Astrocyte of the hippocampus (primary cell): Measurements from ENCODE around the gene RAF1.
A peak's percentile ranks its signal among the peaks of the same experiment; 100 is the strongest.
"Not testable (repeated sequence)": the region's sequence is repeated elsewhere in the genome, so short reads cannot be mapped to it uniquely, and the experiment has no call there.

Experiments used
- DNase-seq: peaks from one replicate; pipeline ENCODE4 v3.0.0; 2011; ENCODE audit warnings: low read depth, low spot score

Gene RAF1

DNA sequence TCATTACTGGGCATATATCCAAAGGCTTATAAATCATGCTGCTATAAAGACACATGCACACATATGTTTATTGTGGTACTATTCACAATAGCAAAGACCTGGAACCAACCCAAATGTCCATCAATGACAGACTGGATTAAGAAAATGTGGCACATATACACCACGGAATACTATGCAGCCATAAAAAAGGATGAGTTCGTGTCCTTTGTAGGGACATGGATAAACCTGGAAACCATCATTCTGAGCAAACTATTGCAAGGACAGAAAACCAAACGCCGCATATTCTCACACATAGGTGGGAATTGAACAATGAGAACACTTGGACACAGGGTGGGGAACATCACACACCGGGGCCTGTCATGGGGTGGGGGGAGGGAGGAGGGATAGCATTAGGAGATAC, 23.1 kb downstream of the RAF1 start:
- DNase-seq = not testable (repeated sequence)

DNA sequence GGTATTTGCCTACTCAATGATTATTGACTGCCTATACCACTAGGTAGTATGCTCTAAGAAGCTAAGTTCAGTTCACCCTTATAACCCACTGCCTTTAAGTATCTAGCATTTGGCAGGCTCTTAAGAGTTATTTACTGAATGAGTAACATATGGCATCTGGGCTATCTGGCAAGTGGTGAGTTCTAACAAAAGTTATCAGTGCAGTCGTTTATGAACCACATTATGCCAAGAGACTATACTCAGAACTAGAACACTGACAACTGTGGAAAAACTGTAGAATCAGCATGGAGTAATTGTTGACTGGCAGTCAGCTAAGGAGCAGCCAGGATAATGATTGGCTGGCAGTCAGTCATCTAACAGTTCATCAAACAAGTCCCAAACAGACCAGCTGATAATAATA, 25.8 kb downstream of the RAF1 start:
- DNase-seq = peak; percentile 50

DNA sequence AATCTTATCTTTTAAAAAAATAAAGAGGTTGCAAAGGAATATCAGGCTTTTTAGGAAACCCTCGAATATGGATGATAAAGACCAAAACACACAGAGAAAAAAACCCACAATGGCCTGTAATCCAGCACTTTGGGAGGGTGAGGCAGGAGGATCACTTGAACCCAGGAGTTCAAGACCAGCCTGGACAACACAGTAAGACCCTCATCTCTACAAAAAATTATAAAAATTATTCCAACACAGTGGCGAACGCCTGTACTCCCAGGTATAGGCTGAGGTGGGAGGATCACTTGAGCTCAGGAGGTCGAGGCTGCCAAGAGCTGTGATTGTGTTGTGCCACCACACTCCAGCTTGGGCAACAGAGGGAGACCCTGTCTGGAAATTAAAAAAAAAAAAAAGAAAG, 30.8 kb downstream of the RAF1 start:
- DNase-seq = no peak

DNA sequence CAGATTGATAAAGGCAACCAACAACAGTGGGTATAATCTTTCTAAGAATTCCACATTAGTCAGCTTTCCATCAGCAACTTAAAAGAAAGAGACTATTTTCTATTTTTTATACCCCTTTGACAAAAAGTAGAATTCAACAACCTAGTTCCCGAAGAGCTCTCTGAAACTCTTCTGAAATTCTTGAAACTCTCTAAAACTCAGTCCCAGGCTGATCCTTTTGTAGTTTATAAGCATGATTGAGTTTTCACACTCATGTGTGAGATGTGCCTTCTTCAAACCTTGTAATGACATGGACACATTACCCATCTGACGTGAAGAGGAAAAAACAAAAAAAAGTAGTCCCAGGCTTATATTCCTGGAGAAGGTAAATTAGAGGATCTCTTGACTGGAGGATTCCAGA, 31.4 kb downstream of the RAF1 start:
- DNase-seq = no peak

DNA sequence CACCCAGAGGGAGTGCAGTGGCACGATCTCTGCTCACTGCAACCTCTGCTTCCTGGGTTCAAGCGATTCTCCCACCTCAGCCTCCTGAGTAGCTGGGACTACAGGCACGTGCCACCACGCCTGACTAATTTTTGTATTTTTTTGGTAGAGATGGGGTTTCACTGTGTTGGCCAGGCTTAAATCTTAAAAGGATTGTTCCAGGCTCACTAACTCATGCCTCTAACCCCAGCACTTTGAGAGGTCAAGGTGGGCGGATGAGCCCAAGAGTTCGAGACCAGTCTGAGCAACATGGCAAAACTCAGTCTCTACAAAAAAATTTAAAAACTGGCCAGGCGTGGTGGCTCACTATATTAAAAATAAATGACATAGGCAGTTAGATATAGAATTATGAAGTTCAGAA, 33.1 kb downstream of the RAF1 start:
- not testable (repeated sequence) for DNase-seq

DNA sequence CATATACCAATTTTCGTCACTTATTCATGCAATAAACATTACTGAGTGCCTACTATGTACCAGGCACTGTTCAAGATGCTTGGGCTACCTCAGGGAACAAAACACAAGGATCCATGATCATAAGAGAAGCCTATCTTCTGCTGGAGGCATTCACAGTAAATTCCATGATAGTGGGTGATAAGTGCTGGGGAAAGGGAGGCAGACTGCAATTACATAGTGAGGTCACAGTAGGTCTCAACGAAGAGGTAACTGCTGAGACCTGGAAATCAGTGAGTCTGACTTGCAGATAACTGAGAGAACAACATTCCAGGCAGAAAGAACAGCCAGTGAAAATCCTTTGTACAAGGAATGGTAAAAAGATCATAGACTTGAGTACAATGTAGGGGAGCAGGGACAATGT, 33.6 kb downstream of the RAF1 start:
- no peak for DNase-seq

DNA sequence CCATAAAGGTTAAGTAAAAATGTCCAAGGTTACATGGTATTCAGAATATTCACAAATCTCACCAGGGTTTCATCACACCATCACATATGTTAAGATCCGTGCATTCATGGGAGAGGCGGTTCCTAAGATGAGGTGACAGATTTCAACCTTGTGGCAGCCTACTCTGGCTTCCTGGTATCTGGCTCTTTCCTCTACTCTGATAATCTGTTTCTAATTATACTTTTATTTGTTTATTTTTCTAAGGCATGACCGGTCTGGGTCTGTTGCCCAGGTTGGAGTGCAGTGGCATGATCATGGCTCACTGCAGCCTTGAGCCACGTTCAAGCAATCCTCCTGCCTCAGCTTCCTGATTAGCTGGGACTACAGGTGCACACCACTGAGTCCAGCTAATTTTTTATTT, 34.4 kb downstream of the RAF1 start:
- no peak for DNase-seq

DNA sequence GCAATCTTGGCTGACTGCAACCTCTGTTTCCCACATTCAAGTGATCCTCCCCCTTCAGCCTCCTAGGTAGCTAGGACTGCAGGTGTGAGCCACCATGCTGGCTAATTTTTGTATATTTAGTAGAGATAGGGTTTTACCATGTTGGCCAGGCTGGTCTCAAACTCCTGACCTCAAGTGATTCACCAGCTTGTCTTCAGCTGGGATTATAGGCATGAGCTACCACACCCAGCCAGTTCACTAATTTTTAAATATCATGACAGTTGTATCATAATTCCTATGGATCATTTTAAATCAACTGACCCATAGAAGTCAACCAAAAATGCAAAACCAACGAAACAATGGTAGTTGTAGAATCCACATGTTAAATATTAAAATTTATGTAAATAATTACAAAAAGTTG, 35.1 kb downstream of the RAF1 start:
- no peak for DNase-seq

DNA sequence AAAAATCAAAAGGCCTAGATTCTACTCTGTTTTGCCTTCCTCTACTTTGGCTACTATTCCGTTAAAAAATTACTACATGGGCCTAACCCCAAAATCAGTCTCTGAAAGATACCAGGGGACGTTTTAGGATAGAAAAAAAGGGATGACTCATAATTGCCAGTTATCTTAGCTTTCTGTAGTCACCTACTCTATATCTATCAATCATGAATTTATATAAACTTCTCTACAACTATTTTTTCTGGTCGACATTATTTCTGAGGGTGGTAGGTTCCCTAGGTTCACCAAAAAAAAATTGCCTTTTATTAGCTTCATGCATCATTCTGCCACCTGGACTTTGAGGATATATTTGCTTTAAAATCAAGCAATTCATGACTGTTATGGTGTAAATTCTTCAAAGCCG, 36.5 kb downstream of the RAF1 start:
- DNase-seq = no peak

DNA sequence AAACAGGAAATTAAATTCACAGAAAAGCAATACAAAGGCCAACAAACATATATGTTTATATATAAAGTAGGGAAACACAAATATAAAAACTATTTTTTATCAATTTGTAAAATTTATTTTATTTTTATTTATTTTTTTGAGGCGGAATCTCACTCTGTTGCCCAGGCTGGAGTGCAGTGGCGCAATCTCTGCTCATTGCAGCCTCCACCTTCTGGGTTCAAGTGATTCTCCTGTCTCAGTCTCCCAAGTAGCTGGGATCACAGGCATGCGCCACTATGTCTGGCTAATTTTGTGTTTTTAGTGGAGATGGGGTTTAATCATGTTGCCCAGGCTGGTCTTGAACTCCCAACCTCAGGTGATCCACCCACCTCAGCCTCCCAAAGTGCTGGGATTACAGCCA, 39.0 kb downstream of the RAF1 start:
- DNase-seq = not testable (repeated sequence)

DNA sequence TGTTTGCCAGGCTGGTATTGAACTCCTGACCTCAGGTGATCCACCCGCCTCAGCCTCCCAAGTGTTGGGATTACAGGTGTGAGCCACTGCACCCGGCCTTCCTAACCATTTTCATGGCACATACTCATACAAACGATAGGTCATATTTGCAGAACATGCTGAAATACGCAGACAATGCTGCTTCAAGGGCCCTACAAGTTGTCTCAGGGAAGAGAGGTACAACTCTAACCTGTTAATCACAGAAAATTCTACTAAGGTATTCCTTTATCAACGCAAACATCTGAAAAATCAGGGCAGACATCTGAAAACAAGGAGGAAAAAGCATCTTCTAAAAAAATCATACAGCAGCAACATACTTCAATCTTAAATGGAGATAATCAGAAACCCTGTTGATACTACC, 39.9 kb downstream of the RAF1 start:
- no peak for DNase-seq

DNA sequence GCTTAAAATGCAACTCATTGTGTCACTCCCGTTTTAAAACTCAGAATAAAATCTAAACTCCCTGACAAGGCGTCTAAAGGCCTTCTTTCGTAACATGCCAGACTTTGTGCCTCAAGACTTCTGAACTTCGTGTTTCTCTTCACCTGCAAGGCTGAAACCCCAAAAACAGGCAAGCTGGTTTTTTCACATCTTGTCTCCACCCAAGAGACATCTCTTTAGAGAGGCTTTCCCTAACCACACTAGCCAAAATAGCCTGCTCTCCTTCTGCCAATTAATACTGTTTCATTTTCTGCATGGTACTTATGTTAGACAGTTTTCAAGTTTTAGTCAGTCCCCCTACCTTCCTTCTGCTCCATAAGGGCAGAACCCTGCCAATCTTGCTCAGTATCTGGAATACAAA, 41.6 kb downstream of the RAF1 start:
- DNase-seq = no peak

DNA sequence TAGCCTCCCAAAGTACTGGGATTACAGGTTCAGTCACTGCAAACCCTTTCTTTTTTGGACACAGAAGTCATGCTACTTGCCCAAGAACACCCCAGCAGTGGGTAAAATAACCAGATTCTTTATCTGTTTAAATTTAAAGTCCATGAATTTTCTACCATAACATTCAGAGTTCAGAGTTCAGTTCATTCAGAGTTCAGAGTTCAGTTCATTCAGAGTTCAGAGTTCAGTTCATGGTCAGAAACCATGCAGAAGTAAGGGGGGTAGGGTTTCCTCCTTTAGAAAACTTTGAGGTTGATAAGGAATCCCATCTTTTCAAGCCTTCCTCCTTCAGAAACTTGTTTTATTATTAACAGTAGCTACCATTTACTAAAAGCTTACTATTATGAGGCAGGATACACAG, 43.2 kb downstream of the RAF1 start:
- no peak for DNase-seq

DNA sequence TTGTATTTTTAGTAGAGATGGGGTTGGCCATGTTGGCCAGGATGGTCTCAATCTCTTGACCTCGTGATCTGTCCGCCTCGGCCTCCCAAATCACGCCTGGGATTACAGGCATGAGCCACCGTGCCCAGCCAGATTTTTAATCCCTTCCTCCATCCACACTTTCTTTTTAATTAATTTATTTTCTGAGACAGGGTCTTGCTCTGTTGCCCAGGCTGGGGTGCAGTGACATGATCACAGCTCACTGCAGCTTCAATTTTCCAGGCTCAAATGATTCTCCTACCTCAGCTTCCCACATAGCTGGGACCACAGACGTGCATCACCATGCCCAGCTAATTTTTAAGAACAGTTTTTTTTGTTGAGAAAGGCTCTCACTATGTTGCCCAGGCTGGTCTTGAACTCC, 43.6 kb downstream of the RAF1 start:
- DNase-seq = no peak

DNA sequence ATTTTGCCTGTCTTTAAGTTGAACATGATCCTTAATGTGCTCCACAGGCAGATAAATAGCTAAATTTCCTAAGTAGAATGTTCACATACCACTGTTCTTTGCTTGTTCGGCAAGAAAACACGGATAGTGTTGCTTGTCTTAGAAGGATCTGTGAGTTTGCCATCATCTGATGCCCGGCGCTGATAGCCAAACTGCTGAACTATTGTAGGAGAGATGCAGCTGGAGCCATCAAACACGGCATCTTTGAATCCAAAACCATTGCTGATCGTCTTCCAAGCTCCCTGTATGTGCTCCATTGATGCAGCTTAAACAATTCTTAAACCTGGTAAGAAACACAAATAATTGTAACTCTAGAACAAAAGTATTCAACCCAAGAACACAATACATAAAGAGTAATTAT, 45.5 kb downstream of the RAF1 start:
- no peak for DNase-seq

DNA sequence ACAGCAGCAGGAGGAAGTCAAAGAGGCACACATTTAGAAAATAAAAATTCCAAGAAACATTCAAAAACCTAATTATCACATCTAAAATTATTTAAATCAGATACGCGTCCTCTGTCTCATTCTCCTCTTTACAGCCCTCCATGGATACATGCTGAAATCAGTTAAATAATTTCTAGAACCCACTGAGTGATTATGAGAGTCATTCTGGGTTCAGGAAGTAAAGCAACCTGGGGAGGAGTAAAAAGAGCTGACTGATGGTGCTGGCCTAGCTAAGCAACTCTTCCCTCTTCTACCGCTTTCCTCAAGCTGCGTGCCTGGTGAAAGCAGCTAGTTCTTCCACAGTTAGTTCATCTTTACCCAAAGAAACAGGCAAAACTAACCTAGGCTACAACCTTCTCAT, 48.7 kb downstream of the RAF1 start:
- no peak for DNase-seq

DNA sequence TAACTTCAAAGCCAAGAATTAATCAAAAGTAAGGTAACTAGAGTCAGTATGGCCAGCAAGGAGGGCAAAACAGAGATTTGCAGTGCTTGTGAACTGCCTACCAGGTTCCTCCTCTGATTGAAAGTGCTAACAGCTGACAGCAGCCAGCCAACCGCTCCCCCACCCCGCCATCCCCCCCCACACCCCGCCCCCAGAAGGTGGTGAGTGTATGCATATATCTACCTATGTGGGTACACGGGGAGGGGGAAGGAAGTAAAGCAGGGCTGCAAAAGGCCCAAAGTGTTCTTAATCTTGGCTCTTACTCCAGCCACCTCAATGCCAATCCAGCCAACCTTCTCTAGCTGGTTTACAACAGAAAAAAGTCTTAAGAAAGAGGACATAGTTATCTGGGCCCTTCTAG, 50.7 kb downstream of the RAF1 start:
- no peak for DNase-seq

DNA sequence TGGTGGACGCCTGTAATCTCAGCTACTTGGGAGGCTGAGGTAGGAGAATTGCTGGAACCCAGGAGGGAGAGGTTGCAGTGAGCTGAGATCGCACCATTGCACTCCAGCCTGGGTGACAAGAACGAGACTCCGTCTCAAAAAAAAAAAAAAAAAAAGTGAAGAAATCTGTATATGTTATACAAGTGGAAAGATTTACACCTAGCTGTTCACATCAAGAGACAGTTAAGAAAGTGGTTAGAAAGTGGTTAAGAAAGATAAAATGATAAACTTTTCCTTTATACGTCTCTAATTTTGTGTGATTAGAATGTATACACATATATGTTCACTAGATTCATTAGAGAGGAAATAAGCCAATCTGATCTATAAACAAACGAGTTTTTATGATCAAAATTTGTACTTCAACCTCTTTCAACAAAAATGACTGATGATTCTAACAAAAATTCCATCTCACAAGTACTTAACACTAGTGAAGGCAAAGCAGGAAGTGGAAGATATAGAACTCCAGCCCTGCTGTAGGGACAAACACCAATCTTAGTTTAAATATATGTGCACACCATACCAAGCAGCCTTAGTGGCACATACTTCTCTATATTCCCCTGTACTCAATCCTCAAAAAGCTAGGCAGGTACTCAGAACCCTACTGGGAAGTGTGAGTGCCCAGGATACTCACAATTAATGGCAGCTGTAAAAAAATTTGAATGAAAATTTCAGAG, 51.2 kb downstream of the RAF1 start:
- no peak for DNase-seq

DNA sequence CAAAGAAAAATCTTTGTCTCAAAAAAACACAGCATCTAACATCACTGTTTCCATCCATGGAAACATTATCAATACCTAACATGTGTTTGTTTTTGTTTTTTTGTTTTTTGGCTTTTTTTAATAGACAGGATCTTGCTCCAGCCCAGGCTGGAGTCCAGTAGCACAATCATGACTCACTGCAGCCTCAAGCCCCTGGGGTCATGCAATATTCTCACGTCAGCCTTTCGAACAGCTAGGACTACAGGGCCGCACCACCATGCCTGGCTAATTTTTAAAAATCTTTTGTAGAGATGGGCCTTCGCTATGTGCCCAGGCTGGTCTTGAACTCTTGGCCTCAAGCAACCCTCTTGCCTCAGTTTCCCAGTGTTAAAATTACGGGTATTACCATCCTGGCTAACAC, 52.8 kb downstream of the RAF1 start:
- no peak for DNase-seq

DNA sequence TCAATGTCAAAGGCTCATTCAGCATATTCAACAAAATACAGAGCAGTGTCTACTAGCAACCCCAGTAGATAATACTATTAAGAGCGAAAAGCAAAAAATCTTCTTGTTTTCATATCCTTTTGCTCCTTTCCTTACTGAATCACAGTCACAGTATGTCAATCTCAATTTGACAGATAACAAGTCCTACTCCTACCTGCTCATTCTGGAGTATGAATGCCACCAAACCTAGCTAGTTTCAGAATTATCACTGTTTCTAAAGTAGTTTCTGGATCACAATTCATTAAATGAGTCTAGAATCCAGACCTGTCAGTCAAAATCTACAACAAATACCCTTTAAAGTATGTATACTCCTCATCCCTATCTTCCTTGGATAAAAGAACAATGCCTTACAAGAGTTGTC, 55.5 kb downstream of the RAF1 start:
- DNase-seq = no peak

DNA sequence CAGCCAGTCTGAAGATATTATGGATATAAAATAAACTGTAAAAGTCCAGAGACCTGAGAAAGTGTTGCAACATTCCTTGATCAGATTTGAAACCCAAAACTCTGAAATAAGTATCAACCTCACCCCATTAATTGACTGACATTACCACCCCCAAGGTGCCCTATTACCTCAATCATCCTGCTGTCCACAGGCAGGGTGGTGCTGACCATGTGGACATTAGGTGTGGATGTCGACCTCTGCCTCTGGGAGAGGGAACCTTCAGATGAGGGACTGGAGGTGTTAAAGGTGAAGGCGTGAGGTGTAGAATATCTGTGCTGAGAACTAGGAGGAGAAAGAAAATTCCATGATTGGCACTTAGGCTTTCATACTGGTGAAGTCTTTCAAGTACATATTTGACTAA, 59.9 kb downstream of the RAF1 start:
- DNase-seq = no peak

DNA sequence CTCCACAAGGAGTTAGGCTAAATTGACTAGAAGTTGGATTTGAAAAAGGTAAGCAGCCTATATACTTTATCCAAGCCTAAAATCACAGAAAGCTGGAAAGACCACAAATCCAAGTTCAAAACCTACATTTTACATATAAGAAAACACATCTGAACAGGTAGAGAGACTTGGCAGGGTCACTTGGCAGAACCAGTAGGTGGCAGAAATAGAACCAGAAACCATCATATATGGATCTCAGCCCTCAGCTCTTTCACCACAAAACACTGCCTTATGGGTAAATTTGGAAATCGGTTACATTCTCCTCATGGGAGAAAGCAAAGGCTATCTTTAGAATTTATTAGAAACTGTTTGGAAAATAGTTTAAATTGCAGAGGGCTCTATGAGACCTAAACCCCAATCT, 62.8 kb downstream of the RAF1 start:
- no peak for DNase-seq

DNA sequence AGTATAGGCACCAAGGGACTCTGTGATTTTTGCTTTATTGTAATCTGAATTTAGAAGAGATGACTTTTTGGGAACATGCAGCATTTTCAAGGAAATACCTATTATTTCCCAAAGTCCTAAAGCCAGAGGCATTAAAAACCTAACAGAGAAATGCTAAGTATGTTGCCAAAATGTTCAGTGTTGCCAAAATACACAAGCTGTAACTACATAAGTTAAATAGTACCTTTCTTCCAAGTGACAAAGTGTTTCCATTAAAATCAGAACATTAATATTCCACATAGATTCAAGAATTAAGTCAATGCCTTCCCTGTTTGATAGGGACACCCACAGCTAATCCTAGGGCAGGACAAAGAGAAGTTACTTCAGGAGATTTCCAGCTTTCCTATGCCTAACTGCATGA, 65.0 kb downstream of the RAF1 start:
- peak; percentile 44 for DNase-seq

DNA sequence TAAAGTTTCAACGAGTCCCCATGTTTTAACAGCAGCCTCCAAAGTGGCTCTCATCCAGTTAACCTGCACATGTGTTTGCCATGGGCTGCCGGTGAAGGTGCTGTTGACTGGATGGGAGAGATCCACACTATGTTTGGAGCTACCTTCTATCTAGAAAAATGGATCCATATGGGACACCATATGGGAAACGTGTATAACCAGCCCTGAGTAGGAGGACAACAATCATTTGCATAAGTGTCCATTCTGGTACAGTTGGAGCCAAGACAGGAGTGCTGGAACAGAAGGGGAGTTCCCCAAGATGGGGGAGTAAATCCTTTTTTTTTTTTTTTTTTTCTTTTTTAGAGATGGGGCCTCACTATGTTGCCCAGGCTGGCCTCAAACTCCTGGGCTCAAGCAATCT, 70.4 kb downstream of the RAF1 start:
- no peak for DNase-seq
